Measurements from ENCODE around the gene KDSR.

KDSR gene

DNA sequence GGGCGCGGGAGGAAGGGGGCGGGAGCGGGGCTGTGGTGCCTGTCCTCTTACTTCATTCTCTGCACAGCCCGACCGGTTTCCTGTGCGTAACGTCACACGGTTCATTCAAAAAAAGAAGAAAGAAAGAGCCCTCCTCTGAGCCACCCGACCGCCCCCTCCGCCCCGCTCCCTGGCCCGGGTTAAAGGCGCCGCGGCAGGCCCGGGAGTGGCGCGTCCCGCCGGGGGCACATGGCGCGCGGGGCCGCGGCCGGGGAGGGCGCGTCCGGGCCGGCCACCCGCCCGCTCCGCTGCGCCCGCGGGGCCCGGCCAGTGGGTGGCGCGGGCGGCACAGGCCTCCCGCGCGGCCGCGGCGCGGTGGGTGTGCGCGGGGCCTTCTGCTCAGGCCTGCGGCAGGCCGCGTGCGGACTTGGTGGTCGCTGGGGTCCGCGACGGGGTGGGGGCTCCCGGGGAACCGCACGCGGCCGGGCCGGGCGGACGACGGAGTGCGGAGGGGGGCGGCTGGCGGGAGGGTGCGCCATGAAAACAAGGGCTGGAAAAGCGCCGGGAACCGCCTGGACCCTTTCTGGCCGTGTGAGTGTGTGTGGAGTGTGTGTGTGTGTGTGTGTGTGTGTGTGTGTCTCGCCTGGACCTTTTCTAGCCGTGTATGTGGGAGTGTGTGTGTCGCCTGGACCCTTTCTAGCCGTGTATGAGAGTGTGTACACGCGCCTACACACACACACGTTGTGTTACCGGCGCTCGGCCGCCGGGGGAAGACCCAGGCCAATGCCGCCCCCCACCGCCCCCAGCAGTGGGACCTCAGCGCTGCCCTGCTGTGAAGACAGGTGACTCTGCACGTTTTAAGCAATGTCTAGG is 46.7 kb downstream of the KDSR start:
- peak; percentile 62 for DNase-seq

DNA sequence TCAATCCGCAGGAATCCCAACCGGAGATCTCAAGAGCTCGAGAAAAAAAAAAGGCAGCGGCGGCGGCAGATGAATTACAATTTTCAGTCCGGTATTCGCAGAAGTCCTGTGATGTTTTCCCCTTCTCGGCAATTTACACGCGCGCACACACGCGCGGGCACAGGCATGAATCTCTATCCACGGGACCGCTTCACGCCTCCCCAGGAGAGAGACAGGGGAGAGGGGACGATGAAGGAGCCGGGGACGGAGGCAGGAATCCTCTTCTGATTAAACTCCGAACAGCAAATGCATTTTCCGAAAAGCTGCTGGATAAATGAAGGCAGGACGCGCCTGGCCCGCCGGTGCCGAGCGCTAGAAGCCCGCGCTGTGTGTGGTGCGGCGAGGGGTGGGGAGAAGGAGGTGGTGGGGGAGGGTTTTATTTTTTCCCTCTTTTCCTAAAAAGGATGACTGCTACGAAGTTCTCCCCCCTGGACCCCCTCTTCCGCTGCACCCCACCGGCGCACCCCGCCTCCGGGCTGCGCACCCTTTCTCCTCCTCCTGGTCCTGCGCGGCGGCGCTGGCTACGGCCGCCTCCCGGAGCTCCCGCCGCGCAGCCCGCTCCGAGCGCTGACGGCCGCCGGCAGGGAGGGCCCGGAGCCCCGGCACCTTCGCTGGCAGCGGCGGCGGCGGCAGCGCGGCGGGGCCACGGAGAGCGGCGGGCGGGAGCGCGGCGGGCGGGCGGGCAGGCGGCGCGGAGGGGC is 47.5 kb downstream of the KDSR start, which contains the start of gene BCL2:
TSS of gene BCL2 (minus strand) at position 387 of the 740 bp plus-strand sequence.
- peak; percentile 84 for DNase-seq

DNA sequence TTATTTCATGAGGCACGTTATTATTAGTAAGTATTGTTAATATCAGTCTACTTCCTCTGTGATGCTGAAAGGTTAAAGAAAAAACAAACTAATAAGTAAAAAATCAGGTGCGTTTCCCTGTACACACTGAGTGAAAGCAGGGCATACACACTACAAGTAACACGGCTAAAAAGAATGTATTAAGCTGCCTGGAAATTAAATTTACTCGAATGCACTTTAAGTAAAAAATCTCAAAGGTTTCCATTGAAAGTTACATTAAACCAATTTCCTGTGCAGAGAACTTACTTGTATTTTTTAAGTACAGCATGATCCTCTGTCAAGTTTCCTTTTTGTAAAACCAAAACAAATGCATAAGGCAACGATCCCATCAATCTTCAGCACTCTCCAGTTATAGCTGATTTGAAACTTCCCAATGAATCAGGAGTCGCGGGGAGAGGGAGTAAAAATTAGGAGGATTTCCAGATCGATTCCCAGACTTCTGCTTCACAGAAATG is 48.1 kb downstream of the KDSR start:
- DNase-seq: no peak

DNA sequence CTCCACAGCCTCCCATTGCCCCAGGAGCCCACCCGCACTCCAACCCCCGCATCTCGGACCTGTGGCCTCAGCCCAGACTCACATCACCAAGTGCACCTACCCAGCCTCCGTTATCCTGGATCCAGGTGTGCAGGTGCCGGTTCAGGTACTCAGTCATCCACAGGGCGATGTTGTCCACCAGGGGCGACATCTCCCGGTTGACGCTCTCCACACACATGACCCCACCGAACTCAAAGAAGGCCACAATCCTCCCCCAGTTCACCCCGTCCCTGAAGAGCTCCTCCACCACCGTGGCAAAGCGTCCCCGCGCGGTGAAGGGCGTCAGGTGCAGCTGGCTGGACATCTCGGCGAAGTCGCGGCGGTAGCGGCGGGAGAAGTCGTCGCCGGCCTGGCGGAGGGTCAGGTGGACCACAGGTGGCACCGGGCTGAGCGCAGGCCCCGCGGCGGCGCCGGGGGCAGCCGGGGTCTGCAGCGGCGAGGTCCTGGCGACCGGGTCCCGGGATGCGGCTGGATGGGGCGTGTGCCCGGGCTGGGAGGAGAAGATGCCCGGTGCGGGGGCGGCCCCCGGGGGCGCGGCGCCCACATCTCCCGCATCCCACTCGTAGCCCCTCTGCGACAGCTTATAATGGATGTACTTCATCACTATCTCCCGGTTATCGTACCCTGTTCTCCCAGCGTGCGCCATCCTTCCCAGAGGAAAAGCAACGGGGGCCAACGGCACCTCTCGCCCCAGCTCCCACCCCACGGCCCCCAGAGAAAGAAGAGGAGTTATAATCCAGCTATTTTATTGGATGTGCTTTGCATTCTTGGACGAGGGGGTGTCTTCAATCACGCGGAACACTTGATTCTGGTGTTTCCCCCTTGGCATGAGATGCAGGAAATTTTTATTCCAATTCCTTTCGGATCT is 48.8 kb downstream of the KDSR start:
- peak; percentile 83 for DNase-seq

DNA sequence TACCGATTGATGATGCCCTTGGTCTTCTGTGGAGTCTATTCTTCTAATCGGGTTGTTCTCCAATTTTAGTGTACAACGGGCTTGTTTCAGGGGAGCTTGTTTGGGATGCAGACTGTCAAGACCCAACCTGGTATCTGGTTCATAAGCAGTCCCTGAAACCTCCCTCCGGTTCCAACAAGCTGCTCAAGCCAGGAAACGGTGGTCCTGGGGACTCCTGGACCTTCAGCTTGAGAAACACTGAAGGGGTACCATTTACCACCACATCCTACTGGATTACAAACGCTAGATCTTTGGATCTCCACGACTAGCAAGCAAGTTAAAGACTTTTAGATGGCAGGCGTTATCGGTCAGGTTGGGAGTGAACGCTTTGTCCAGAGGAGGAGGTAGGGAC is 49.5 kb downstream of the KDSR start:
- DNase-seq: no peak

DNA sequence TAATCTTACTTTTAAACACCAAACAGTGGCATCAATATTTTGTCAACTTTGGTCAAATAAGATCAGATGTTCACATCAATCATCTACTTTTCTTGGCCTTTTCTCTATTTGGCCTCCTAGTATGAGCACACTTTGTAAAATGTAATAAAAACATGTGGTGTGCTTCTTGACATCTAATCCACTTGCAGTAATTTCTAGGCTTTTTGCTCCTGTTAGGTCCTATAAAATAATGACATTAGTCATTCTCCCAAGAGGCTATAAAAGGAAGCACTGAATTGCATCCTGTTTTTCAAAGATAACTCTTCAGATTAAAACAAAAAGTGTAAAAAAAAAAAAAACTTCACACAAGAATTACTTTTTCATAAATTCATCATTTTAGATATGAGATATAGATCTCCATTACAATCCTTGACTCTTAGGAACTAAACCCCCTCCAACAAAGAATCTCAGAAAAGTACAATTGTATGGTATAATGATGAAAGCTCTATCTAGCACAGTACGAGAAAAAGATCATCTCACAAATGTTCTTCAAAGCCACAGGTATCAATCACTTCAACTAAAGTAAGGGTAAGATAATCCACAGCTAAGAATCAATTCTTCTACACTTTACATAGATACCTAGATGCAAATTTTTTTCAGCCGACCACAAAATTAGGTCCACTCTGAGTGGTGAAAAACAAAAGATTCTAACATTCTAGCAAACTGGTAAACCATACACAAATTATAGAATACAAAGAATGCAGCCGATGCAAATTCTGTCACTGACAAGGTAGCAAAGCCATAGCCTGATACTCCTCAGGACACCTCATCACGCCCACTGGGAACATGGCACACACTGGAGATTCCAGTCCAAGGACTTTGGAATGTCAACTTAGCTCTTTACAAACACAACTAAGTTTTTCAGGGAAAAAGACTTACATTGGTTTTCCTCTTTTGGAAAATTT is 50.1 kb downstream of the KDSR start:
- no peak for DNase-seq

DNA sequence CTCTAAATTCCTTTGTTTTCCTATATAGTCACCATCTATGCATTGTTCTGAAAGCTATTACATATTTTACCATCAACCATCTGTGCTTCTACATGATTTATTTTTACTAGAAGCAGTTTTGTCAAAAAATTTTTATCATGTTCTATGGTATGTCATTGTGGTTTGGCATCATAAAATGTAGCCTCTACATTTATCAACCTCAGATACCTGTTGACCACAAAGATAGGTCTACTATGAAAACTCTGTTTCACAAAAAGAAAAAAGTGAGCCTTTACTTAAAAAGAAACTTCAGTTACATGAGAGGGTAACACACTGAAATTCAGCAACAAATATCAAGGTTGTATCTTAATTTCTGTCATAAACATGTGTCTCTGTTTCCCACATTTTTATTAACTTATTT is 51.1 kb downstream of the KDSR start:
- no peak for DNase-seq

DNA sequence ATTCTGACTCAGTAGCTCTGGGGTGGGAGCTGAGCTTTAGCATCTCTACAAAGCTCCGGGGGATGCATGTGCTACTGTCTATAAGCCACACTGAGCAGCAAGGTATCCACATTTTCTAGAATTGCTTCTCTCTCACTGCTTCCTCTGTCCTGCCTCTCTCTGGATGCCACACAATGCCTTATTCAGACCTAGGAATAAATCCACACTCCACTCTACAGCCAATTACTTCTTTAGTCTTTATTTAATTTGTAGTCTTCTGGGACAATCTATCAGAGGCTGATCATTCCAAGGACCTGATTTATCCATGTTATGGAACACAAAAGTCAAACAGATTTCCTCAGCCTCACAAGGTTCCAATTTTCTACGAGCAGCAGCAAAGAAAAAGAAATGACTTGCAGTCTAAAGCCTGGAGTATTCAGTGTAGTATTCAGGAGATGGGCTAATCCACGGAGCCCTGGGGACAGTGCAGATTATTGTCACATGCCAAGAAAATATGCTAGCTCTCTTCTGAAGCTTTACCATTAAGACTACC is 51.8 kb downstream of the KDSR start:
- DNase-seq: no peak

GRCh38 chr18:63314062-63314790 is 52.8 kb downstream of the KDSR start:
- no peak for DNase-seq

- no peak for DNase-seq
Observed at GRCh38 chr18:63313396-63313917, 53.5 kb downstream of the KDSR start.

DNA sequence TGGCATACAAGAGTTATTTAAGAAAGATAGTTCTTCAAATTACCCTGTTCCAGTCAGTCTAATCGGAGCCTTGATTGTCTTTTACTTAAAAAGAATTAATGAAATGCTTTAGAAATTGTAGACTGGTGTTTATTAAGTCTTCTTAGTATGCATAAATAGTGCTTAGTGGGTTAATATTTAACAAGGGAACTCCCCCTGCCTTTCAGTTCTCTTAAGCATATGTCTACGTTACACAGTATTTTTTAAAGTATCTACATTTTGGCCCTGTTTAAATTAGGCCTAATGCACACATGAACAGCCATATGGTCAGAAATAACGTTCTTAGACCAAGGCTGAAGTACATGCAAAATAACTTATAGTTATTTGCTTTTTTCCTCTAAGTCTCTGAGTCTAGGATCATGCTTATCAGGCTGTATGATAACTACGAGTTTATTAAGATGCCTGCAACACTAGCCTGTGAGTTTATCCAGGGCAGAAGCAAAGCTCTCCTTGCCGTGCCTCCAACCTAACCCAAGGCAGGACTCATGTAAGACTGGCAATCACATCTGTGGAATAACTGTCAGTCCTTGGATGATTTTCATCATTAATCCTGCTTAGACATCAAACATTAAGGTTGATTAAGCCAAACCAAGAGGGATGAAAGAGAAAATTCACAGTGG is 54.1 kb downstream of the KDSR start:
- no peak for DNase-seq

GRCh38 chr18:63312019-63312409 is 55.0 kb downstream of the KDSR start:
- no peak for DNase-seq

DNA sequence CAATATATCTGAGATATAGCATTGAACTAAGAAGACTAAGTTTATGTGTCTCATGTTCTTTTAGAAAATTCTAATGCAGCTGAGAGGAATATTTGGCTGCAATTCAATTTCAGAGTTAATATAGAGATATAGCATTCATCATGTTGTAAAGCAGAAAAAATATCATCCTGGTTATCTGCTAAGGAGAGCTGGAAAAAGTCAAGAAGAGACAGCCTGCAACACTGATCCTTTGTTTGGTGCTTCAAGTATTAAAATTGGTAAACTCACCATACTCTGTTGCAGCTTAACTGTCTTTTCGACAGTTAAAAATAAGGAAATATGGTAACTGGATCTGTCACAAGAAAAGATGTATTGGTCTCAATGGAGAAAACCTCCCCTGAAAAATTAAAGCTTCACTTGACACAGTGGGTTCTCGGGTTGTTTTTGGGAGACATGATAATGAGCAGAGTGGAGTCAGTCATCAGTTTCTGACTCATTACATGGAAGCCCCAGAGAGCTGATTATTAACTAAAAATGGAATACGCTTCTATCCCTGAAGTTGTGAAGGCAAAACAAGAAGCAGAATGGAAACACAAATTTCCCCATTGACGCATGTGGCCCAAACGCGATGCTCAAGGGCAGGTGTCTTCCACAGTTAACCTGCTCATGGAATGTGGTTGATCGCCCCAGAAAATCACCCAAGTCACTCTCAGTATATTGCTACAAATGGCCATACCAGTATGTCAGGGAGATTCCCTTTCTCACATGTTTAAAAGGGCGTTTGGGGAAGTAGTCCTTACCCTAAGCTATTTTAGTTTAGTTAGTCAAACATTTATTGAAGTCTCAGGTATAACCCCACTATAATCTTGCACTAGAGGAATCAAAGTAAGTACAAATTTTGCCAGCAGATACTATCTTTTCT is 55.6 kb downstream of the KDSR start:
- DNase-seq: no peak

DNA sequence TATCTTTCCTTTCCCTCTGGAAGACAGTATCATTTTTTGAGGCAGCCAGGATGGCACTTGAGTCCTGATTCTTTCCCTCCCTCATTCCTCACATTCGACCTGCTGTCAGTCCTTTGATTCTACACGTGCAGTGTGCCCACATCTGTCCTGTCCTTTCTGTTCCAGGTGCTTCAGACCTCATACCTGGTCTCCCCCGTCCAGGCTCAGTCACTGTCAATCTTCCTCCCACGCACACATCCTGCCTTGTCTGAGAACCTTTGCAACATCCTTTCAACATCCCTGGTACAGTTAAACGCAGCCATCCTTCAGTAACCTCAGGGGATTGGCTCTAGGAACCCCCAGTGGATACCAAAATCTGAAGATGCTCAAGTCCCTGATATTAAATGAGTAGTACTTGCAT is 57.6 kb downstream of the KDSR start:
- no peak for DNase-seq

- no peak for DNase-seq
Observed at GRCh38 chr18:63307551-63308200, 59.3 kb downstream of the KDSR start.

DNA sequence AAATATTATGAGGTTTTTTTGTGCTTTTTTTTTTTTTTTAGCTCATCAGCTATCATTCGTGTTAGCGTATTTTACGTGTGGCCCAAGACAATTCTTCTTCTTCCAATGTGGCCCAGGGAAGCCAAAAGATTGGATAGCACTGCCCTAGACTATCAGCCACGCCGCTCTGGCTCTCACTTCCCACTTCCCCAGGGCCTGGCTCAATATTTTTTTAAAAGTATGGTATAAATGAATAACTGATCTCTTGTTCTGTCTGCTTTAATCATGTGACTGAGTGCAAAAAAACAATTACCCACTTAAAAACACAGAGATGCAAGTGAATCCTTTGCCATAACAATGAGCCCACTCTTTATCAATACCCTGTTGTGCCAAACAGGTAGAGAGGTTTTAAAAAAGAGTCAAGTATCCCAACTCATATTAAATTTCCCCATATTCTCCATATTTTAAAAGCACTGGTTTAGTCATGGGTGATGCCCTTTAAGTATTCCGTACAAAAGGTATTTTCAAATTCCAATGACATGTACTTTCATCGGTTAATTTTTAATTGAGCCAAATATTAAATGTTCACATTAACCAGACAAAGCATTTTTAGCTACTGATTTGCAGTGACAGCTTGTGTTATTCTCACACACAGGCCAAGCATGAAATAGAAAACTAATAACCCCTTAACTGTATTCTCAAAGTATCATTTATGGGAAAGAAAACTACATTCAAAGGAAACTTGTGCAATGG is 60.0 kb downstream of the KDSR start:
- no peak for DNase-seq

GRCh38 chr18:63306249-63306648 is 60.8 kb downstream of the KDSR start:
- DNase-seq: no peak

GRCh38 chr18:63303547-63303946 is 63.5 kb downstream of the KDSR start:
- DNase-seq: no peak
